ENCODE data around the gene CRTAC1.

The CRTAC1 gene

GRCh38 chr10:97891497-97892167, 138.8 kb downstream of the CRTAC1 start:
- FAIRE-seq (no peak), DNase-seq (ENCODE audit: insufficient read length, low spot score) (no peak)
- TF ChIP-seq POLR2AphosphoS5 (IDR thresholded peaks at IDR 0.05; ENCODE audit: low read depth, low read length), result no peak

GRCh38 chr10:97889461-97890265, 140.8 kb downstream of the CRTAC1 start:
- FAIRE-seq, result no peak

GRCh38 chr10:97888641-97889262, 141.7 kb downstream of the CRTAC1 start:
- TF ChIP-seq POLR2AphosphoS5 (IDR thresholded peaks at IDR 0.05; ENCODE audit: low read depth, low read length) (no peak), PAX5 (IDR thresholded peaks at IDR 0.05; ENCODE audit: insufficient read depth, low read length, severe bottlenecking) (no peak), TAF1 (IDR thresholded peaks at IDR 0.05; ENCODE audit: low read depth, low read length) (no peak)
- no peak for DNase-seq (ENCODE audit: insufficient read length, low spot score)
- no peak for FAIRE-seq

More at GRCh38 chr10:97889461-97890265, 140.8 kb downstream of the CRTAC1 start:
- no peak for DNase-seq (ENCODE audit: insufficient read length, low spot score)
- TF ChIP-seq POU2F2 (IDR thresholded peaks at IDR 0.05; ENCODE audit: low read depth, low read length) (no peak), PAX5 (IDR thresholded peaks at IDR 0.05; ENCODE audit: insufficient read depth, low read length, severe bottlenecking) (no peak), POLR2AphosphoS5 (IDR thresholded peaks at IDR 0.05; ENCODE audit: low read depth, low read length) (no peak), POLR2A (IDR thresholded peaks at IDR 0.05; ENCODE audit: low read depth, low read length) (no peak), SPI1 (IDR thresholded peaks at IDR 0.05; ENCODE audit: low read depth, low read length) (no peak), TAF1 (IDR thresholded peaks at IDR 0.05; ENCODE audit: low read depth, low read length) (no peak)

- DNase-seq (ENCODE audit: insufficient read length, low spot score) (no peak), FAIRE-seq (no peak)
- TF ChIP-seq POLR2A (IDR thresholded peaks at IDR 0.05; ENCODE audit: low read depth, low read length) (no peak), PAX5 (IDR thresholded peaks at IDR 0.05; ENCODE audit: insufficient read depth, low read length, severe bottlenecking) (no peak), TAF1 (IDR thresholded peaks at IDR 0.05; ENCODE audit: low read depth, low read length) (no peak)
Observed at GRCh38 chr10:97888134-97888533, 142.3 kb downstream of the CRTAC1 start.

- no peak for FAIRE-seq
- no peak for TF ChIP-seq SPI1 (IDR thresholded peaks at IDR 0.05; ENCODE audit: low read depth, low read length)
- TF ChIP-seq PAX5 (IDR thresholded peaks at IDR 0.05; ENCODE audit: insufficient read depth, low read length, severe bottlenecking), result no peak
- TF ChIP-seq TAF1 (IDR thresholded peaks at IDR 0.05; ENCODE audit: low read depth, low read length), result no peak
- TF ChIP-seq POU2F2 (IDR thresholded peaks at IDR 0.05; ENCODE audit: low read depth, low read length), result no peak
- no peak for TF ChIP-seq POLR2AphosphoS5 (IDR thresholded peaks at IDR 0.05; ENCODE audit: low read depth, low read length)
- no peak for TF ChIP-seq POLR2A (IDR thresholded peaks at IDR 0.05; ENCODE audit: low read depth, low read length)
Observed at GRCh38 chr10:97887399-97887798, 143.0 kb downstream of the CRTAC1 start.

GRCh38 chr10:97886286-97886685, 144.1 kb downstream of the CRTAC1 start:
- no peak for FAIRE-seq
- no peak for DNase-seq (ENCODE audit: insufficient read length, low spot score)
- TF ChIP-seq SPI1 (IDR thresholded peaks at IDR 0.05; ENCODE audit: low read depth, low read length), result no peak
- TF ChIP-seq POLR2AphosphoS5 (IDR thresholded peaks at IDR 0.05; ENCODE audit: low read depth, low read length), result no peak
- TF ChIP-seq TAF1 (IDR thresholded peaks at IDR 0.05; ENCODE audit: low read depth, low read length), result no peak
- no peak for TF ChIP-seq POLR2A (IDR thresholded peaks at IDR 0.05; ENCODE audit: low read depth, low read length)
- no peak for TF ChIP-seq POU2F2 (IDR thresholded peaks at IDR 0.05; ENCODE audit: low read depth, low read length)
- no peak for TF ChIP-seq PAX5 (IDR thresholded peaks at IDR 0.05; ENCODE audit: insufficient read depth, low read length, severe bottlenecking)

More at GRCh38 chr10:97887399-97887798, 143.0 kb downstream of the CRTAC1 start:
- DNase-seq (ENCODE audit: insufficient read length, low spot score), result no peak

- no peak for FAIRE-seq
- no peak for DNase-seq (ENCODE audit: insufficient read length, low spot score)
Observed at GRCh38 chr10:97883092-97883485, 147.3 kb downstream of the CRTAC1 start.

GRCh38 chr10:97882142-97883091, 148.0 kb downstream of the CRTAC1 start:
- FAIRE-seq (no peak), DNase-seq (ENCODE audit: insufficient read length, low spot score) (no peak)
- no peak for TF ChIP-seq PAX5 (IDR thresholded peaks at IDR 0.05; ENCODE audit: insufficient read depth, low read length, severe bottlenecking)
- TF ChIP-seq TAF1 (IDR thresholded peaks at IDR 0.05; ENCODE audit: low read depth, low read length), result no peak
- no peak for TF ChIP-seq POU2F2 (IDR thresholded peaks at IDR 0.05; ENCODE audit: low read depth, low read length)
- no peak for TF ChIP-seq POLR2AphosphoS5 (IDR thresholded peaks at IDR 0.05; ENCODE audit: low read depth, low read length)
- TF ChIP-seq POLR2A (IDR thresholded peaks at IDR 0.05; ENCODE audit: low read depth, low read length), result no peak
- TF ChIP-seq SPI1 (IDR thresholded peaks at IDR 0.05; ENCODE audit: low read depth, low read length), result no peak

More at GRCh38 chr10:97883092-97883485, 147.3 kb downstream of the CRTAC1 start:
- TF ChIP-seq POLR2A (IDR thresholded peaks at IDR 0.05; ENCODE audit: low read depth, low read length) (no peak), POU2F2 (IDR thresholded peaks at IDR 0.05; ENCODE audit: low read depth, low read length) (no peak), POLR2AphosphoS5 (IDR thresholded peaks at IDR 0.05; ENCODE audit: low read depth, low read length) (no peak), TAF1 (IDR thresholded peaks at IDR 0.05; ENCODE audit: low read depth, low read length) (no peak), PAX5 (IDR thresholded peaks at IDR 0.05; ENCODE audit: insufficient read depth, low read length, severe bottlenecking) (no peak), SPI1 (IDR thresholded peaks at IDR 0.05; ENCODE audit: low read depth, low read length) (no peak)

GRCh38 chr10:97880109-97880508, 150.3 kb downstream of the CRTAC1 start:
- DNase-seq (ENCODE audit: insufficient read length, low spot score) (no peak), FAIRE-seq (no peak)
- TF ChIP-seq POLR2A (IDR thresholded peaks at IDR 0.05; ENCODE audit: low read depth, low read length) (no peak), SPI1 (IDR thresholded peaks at IDR 0.05; ENCODE audit: low read depth, low read length) (no peak), PAX5 (IDR thresholded peaks at IDR 0.05; ENCODE audit: insufficient read depth, low read length, severe bottlenecking) (no peak), POLR2AphosphoS5 (IDR thresholded peaks at IDR 0.05; ENCODE audit: low read depth, low read length) (no peak), POU2F2 (IDR thresholded peaks at IDR 0.05; ENCODE audit: low read depth, low read length) (no peak), TAF1 (IDR thresholded peaks at IDR 0.05; ENCODE audit: low read depth, low read length) (no peak)

All from GM12891 (cell line).